Coronary artery (tissue), 2 donors: ENCODE results near the gene HS1BP3.
A peak's percentile ranks its signal among the peaks of the same experiment; 100 is the strongest.

Experiments
- DNase-seq: peaks from one replicate; pipeline ENCODE4 v3.0.0-alpha.2; 2017; ENCODE audit warnings: low spot score
- H3K27ac ChIP-seq, 2 donors: fragments of 200-600 bp; sonication (generic); one replicate each; pipeline ENCODE4 v1.5.1; 2016 to 2019
- H3K4me3 ChIP-seq: fragments of 200-600 bp; sonication (generic); 2 replicates; pipeline ENCODE4 v1.5.1; 2016; ENCODE audit warnings: mild to moderate bottlenecking, moderate library complexity
- TF ChIP-seq, protein P1 (sequence below): fragments of 200-600 bp; sonication (generic); IDR thresholded peaks from one replicate; pipeline ENCODE4 v1.5.1; 2019; ENCODE audit warnings: antibody characterized with exemption

Gene HS1BP3

DNA sequence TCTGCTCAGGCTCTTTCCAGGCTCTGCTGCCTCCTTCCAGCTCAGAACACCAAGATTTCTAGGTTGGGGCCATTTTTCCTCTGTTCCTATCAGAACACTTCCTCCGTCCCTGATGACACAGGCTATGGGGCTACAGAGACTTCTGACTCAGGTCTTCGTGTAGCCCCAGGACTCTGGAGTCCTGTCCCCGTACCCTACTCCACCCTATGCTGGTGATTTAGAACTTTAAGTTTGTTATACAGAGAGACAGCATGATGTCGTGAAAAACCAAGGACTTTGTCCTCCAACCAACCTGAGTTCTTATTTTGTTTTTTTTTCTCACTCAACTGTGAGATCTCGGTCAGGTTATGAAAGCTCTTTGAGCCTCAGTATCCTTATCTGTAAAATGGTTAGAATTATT lies 78.7 kb downstream of the HS1BP3 start:
- TF ChIP-seq, protein P1, sequence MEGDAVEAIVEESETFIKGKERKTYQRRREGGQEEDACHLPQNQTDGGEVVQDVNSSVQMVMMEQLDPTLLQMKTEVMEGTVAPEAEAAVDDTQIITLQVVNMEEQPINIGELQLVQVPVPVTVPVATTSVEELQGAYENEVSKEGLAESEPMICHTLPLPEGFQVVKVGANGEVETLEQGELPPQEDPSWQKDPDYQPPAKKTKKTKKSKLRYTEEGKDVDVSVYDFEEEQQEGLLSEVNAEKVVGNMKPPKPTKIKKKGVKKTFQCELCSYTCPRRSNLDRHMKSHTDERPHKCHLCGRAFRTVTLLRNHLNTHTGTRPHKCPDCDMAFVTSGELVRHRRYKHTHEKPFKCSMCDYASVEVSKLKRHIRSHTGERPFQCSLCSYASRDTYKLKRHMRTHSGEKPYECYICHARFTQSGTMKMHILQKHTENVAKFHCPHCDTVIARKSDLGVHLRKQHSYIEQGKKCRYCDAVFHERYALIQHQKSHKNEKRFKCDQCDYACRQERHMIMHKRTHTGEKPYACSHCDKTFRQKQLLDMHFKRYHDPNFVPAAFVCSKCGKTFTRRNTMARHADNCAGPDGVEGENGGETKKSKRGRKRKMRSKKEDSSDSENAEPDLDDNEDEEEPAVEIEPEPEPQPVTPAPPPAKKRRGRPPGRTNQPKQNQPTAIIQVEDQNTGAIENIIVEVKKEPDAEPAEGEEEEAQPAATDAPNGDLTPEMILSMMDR = no peak
- Histone ChIP-seq H3K27ac (peak overlapping the region in 1 of 2 donors; percentile 79), H3K4me3 (no peak overlapping the region)
- DNase-seq = no peak

GRCh38 chr2:20571644-20572215 lies 79.2 kb downstream of the HS1BP3 start:
- Histone ChIP-seq H3K4me3 (no peak overlapping the region), H3K27ac (peak overlapping the region in 1 of 2 donors; percentile 79)
- TF ChIP-seq, protein P1 = no peak
- no peak for DNase-seq

- TF ChIP-seq, protein P1 = no peak
- H3K4me3 ChIP-seq = no peak overlapping the region
- DNase-seq = no peak
- peak overlapping the region in 1 of 2 donors; percentile 79 for H3K27ac ChIP-seq
Measured at GRCh38 chr2:20571231-20571630, 79.7 kb downstream of the HS1BP3 start.

DNA sequence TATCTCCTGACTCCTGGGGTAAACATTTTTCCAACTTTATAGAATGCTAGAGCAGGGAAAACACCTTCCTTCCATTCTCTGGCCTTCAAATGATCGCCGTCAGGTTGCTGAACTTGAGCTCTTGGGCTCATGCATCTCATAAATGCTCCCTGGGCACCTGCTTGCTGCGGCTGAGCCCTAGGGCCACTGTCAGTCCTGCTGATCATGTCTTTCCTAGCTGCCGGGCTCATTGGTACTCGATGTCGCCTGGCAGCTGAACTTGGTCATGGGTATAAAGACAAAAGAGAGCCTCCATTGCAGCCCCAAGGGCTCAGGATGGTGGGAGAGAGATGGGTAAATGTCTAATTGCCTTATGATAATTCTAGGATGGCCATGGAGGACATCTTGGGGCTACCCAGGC lies 80.6 kb downstream of the HS1BP3 start:
- Histone ChIP-seq H3K27ac (peak overlapping the region in 1 of 2 donors; percentile 79), H3K4me3 (no peak overlapping the region)
- TF ChIP-seq, protein P1 = no peak
- DNase-seq = no peak

GRCh38 chr2:20569464-20570223 lies 81.3 kb downstream of the HS1BP3 start:
- Histone ChIP-seq H3K27ac (peak overlapping the region in 1 of 2 donors; percentile 79), H3K4me3 (no peak overlapping the region)
- no peak for DNase-seq
- TF ChIP-seq, protein P1 = no peak

DNA sequence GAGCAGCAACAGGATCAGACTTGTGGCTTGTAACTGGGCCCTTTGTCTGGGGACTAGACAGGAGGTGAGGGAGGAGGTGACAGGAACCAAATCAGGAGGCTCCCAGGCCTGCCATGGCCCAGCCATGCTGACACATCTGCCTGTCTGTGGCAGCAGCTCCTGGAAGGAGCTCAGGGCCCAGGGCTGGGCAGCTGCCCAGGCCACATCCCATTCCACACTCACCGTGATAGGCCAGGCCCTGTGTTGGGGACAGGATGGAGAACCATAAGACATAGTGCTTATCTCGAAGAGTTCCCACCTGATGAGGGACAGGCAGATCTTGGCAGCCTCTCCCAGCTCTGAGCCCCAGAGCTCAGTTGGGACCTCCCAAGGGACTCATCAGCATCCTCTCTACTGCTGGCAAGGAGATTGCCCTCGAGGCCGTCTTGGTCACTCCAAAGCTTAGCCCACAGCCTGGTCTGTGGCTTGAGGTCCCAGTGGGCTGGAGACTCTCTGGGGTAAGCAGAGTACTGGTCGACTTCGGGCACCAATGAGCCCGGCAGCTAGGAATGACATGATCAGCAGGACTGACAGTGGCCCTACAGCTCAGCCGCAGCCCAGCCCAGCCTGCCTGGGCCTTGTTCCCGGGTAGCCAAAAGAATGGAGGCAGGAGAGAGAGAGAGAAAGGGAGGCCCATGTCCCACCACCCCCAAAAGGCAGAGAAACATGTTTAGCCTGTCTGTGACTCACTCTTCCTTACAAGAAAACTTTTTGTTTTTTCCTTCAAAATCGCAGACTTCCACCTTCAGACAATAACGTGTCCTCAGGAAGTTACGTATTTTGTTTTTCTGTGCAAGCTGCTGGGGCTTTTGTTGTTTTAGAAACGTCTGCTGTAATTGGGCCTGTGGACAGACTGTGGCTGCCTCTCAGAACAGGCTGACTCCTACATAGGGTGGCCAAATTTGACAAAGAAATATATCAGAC lies 82.1 kb downstream of the HS1BP3 start:
- DNase-seq = no peak
- peak overlapping the region; percentile 58 to 79 for H3K27ac ChIP-seq
- no peak overlapping the region for H3K4me3 ChIP-seq
- TF ChIP-seq, protein P1 = no peak
